RWPE2 (cell line): ENCODE measurements around the gene IQCH.

Source experiments
- ATAC-seq: fragments of 200-7000 bp; cut with Tn5 transposase; 3 replicates; pipeline ENCODE4 v1.9.1; 2021; ENCODE audit warnings: low read depth
- DNase-seq: peaks from one replicate; pipeline ENCODE4 v3.0.0-alpha.2; 2020; ENCODE audit warnings: low spot score
- H3K27ac ChIP-seq: fragments of 450-650 bp; 2 replicates; pipeline ENCODE4 v1.5.1; 2017; ENCODE audit warnings: mild to moderate bottlenecking; ENCODE audit not compliant: poor library complexity, severe bottlenecking
- H3K27me3 ChIP-seq: fragments of 250-450 bp; sonication (Bioruptor Pico); 2 replicates; pipeline ENCODE4 v1.5.1; 2021; ENCODE audit warnings: mild to moderate bottlenecking, moderate library complexity; ENCODE audit not compliant: insufficient read depth, poor library complexity, severe bottlenecking
- H3K36me3 ChIP-seq: fragments of 250-450 bp; sonication (Bioruptor Pico); 2 replicates; pipeline ENCODE4 v1.5.1; 2020; ENCODE audit warnings: low read depth, mild to moderate bottlenecking, moderate library complexity
- H3K4me1 ChIP-seq: fragments of 250-450 bp; sonication (Bioruptor Pico); 2 replicates; pipeline ENCODE4 v1.5.1; 2021; ENCODE audit warnings: mild to moderate bottlenecking, moderate library complexity; ENCODE audit not compliant: insufficient read depth, poor library complexity, severe bottlenecking
- H3K4me3 ChIP-seq: fragments of 250-450 bp; sonication (Bioruptor Pico); 2 replicates; pipeline ENCODE4 v1.5.1; 2021; ENCODE audit warnings: mild to moderate bottlenecking, moderate library complexity; ENCODE audit not compliant: severe bottlenecking
- H3K9me3 ChIP-seq: fragments of 250-450 bp; sonication (Bioruptor Pico); 2 replicates; pipeline ENCODE4 v1.5.1; 2021; ENCODE audit warnings: mild to moderate bottlenecking, moderate library complexity; ENCODE audit not compliant: severe bottlenecking
- TF ChIP-seq, protein P1 (sequence below): fragments of 450-650 bp; IDR thresholded peaks from one replicate; pipeline ENCODE4 v1.5.1; 2017; ENCODE audit warnings: mild to moderate bottlenecking, moderate library complexity; ENCODE audit not compliant: poor library complexity, severe bottlenecking

IQCH gene

DNA sequence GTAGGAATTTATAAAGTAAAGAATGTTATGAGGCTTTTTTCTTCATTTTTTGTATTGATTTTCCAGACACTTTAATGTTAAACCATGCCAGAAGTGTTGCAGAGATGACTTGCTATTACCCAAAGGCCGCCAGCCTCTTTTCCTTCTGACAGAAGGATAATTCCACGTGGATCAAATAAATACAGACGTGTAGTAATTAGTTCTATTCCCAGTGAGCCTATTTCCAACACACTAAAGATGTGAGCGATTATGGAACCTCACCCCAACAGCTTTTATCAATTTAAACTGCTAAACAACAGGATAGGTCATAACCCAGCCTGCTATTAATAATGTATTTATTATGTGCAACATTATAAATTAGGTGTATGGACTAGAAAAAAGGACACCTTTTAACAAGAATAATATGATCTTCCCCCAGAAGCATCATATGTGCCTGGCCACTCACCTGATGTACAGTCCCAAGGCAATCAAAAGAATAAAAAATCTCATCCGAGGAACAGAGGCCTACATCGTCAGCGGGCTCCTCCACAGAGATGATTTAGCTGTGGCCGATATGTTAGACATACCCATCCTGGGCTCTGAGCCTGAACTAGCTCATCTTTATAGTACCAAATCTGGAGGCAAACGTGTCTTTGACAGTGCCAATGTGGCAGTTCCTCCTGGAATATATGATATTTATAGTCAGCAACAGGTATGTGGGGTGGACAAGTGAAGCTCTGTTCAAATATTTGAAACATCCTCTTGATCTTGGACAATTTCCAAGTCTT lies 140.5 kb downstream of the IQCH start:
- TF ChIP-seq, protein P1, sequence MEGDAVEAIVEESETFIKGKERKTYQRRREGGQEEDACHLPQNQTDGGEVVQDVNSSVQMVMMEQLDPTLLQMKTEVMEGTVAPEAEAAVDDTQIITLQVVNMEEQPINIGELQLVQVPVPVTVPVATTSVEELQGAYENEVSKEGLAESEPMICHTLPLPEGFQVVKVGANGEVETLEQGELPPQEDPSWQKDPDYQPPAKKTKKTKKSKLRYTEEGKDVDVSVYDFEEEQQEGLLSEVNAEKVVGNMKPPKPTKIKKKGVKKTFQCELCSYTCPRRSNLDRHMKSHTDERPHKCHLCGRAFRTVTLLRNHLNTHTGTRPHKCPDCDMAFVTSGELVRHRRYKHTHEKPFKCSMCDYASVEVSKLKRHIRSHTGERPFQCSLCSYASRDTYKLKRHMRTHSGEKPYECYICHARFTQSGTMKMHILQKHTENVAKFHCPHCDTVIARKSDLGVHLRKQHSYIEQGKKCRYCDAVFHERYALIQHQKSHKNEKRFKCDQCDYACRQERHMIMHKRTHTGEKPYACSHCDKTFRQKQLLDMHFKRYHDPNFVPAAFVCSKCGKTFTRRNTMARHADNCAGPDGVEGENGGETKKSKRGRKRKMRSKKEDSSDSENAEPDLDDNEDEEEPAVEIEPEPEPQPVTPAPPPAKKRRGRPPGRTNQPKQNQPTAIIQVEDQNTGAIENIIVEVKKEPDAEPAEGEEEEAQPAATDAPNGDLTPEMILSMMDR = no peak
- ATAC-seq (no peak), DNase-seq (no peak)
- no peak overlapping the region for H3K27ac ChIP-seq
- H3K27me3 ChIP-seq = no peaks in the 10 kb centered on the region
- H3K4me1 ChIP-seq = no peaks in the 10 kb centered on the region
- H3K9me3 ChIP-seq = no peaks in the 10 kb centered on the region
- H3K4me3 ChIP-seq = no peak overlapping the region
- H3K36me3 ChIP-seq = no peaks in the 10 kb centered on the region

DNA sequence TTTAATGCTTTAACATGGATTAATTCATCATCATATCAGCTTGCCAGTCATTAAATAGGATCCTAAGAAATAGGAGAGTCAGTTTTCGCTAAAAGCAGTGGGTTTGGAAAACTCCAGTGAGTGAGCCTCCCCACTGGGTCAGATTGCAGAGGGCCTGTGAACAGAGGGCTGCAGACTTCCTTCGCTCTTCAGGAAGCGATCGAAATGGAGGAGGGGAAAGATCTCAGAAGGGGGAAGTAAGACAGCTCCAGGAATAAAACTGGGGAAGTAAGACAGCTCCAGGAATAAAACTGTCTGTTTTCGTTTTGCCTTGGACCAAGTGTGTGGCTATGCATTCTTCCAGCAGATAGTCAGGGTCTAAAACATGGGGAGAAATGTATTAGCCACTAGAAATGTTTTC lies 141.5 kb downstream of the IQCH start:
- H3K9me3 ChIP-seq = no peaks in the 10 kb centered on the region
- H3K27ac ChIP-seq = no peak overlapping the region
- H3K4me1 ChIP-seq = no peaks in the 10 kb centered on the region
- H3K36me3 ChIP-seq = no peaks in the 10 kb centered on the region
- H3K27me3 ChIP-seq = no peaks in the 10 kb centered on the region
- TF ChIP-seq, protein P1 = no peak
- no peak for DNase-seq
- no peak for ATAC-seq
- H3K4me3 ChIP-seq = no peak overlapping the region

DNA sequence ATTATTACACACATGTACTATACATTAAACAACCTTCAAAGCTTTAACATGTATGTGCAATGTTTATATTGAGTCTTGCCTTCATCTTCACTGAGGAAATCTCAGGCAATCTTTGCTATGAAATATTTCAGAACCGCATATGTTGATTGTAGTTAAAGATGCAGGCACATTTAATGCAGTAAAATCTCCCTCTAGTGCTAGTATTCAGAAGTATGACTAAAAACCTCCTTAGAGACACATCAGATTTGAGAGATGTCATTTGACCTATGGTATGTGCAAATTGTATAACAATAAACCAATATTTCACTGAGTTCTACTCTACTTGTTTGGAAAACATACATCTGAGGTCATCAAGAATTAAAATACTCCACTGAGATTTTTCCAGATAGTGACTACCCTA lies 142.6 kb downstream of the IQCH start:
- DNase-seq (no peak), ATAC-seq (no peak)
- Histone ChIP-seq H3K27ac (no peak overlapping the region), H3K4me1 (no peaks in the 10 kb centered on the region), H3K36me3 (no peaks in the 10 kb centered on the region), H3K4me3 (no peak overlapping the region), H3K9me3 (no peaks in the 10 kb centered on the region), H3K27me3 (no peaks in the 10 kb centered on the region)
- TF ChIP-seq, protein P1 = peak; percentile 3

DNA sequence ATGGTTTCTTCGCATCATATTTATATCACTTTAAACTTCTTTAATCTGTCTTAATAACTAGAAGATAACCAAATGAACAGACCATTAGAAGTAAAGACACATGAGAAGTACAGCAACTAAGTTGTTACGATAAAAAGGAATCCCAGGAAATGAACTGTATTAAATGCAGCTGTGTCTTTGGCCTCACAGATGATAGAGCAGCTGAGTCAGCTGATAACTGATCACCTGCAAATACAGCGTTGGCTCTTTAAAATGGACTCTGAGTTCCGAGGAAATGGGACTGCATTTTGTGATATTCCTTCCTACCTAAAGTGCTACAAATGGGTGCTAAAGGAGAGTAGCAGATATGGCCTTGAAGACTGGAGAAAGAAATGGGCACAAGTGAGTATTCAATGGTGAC lies 145.3 kb downstream of the IQCH start:
- TF ChIP-seq, protein P1 = no peak
- no peak overlapping the region for H3K27ac ChIP-seq
- H3K9me3 ChIP-seq = no peaks in the 10 kb centered on the region
- H3K4me3 ChIP-seq = no peak overlapping the region
- ATAC-seq (no peak), DNase-seq (no peak)
- H3K27me3 ChIP-seq = no peaks in the 10 kb centered on the region
- no peaks in the 10 kb centered on the region for H3K36me3 ChIP-seq
- H3K4me1 ChIP-seq = no peaks in the 10 kb centered on the region

DNA sequence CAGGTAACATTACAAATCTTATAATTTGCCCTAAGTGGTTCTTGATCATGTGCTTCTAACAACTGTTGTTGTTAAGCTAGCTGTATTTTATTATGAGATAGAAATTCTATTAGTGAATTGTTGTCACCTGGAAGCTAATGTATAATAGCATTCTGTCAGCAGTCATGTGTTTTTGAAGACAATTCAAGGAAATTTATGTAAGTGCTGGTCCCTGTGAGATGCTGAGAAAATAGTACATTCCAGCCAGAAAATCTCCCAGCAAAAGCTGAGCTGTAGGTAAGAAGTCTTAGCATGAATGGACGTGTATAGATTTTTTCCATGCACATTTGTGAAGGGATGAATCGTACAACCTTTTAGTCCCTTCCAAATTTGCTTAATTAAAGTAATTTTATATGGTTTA lies 146.3 kb downstream of the IQCH start:
- no peaks in the 10 kb centered on the region for H3K36me3 ChIP-seq
- no peak for ATAC-seq
- TF ChIP-seq, protein P1 = no peak
- no peak overlapping the region for H3K27ac ChIP-seq
- no peak overlapping the region for H3K4me3 ChIP-seq
- H3K4me1 ChIP-seq = no peaks in the 10 kb centered on the region
- no peaks in the 10 kb centered on the region for H3K9me3 ChIP-seq
- DNase-seq = no peak
- no peaks in the 10 kb centered on the region for H3K27me3 ChIP-seq
